Central memory CD8-positive, alpha-beta T cell (primary cell): ENCODE measurements around the gene IDUA.
"Not testable (repeated sequence)": the region's sequence is repeated elsewhere in the genome, so short reads cannot be mapped to it uniquely, and the experiment has no call there.

Source experiments
- ATAC-seq: fragments of 150-1000 bp; cut with Tn5 transposase; replicated peaks from 2 replicates; pipeline ENCODE4 v1.10.0; 2022; ENCODE audit warnings: mild to moderate bottlenecking, moderate FRiP score, moderate number of reproducible peaks; ENCODE audit not compliant: poor library complexity, severe bottlenecking; ENCODE audit errors: extremely low read depth
- DNase-seq, 2 donors: peaks; one replicate each; pipeline ENCODE4 v3.0.0; 2021; ENCODE audit warnings: low spot score in 2 of 2
- H3K27ac Mint-ChIP-seq: one replicate; pipeline ENCODE4 v1.8.0; 2022; ENCODE audit warnings: low read depth, mild to moderate bottlenecking, moderate library complexity, mixed read lengths
- H3K27me3 Mint-ChIP-seq: one replicate; pipeline ENCODE4 v1.8.0; 2022; ENCODE audit warnings: mixed read lengths
- H3K36me3 Mint-ChIP-seq: one replicate; pipeline ENCODE4 v1.8.0; 2022; ENCODE audit warnings: mild to moderate bottlenecking, moderate library complexity, mixed read lengths; ENCODE audit not compliant: insufficient read depth
- H3K4me1 Mint-ChIP-seq: one replicate; pipeline ENCODE4 v1.8.0; 2022; ENCODE audit warnings: mixed read lengths
- H3K4me3 Mint-ChIP-seq: one replicate; pipeline ENCODE4 v1.8.0; 2022; ENCODE audit warnings: mild to moderate bottlenecking, moderate library complexity, mixed read lengths
- H3K9me3 Mint-ChIP-seq: one replicate; pipeline ENCODE4 v1.8.0; 2022; ENCODE audit warnings: mixed read lengths

IDUA gene

GRCh38 chr4:990746-991367, 4.0 kb downstream of the IDUA start:
- ATAC-seq: no peak
- peaks cover 3% of the 10 kb centered on the region for H3K36me3 Mint-ChIP-seq
- H3K4me3 Mint-ChIP-seq: no peak overlapping the region
- peaks cover 5% of the 10 kb centered on the region for H3K4me1 Mint-ChIP-seq
- H3K27me3 Mint-ChIP-seq: peaks cover under 1% of the 10 kb centered on the region
- no peak overlapping the region for H3K27ac Mint-ChIP-seq
- no peaks in the 10 kb centered on the region for H3K9me3 Mint-ChIP-seq
- DNase-seq: no peak

- Mint-ChIP-seq H3K4me3 (no peak overlapping the region), H3K27me3 (peaks cover 8% of the 10 kb centered on the region), H3K9me3 (no peaks in the 10 kb centered on the region), H3K36me3 (no peaks in the 10 kb centered on the region), H3K4me1 (peaks cover under 1% of the 10 kb centered on the region), H3K27ac (no peak overlapping the region)
- no peak for DNase-seq
- no peak for ATAC-seq
Measured at GRCh38 chr4:991451-992296, 4.8 kb downstream of the IDUA start.

GRCh38 chr4:992297-993110, 5.7 kb downstream of the IDUA start:
- peaks cover 4% of the 10 kb centered on the region for H3K4me1 Mint-ChIP-seq
- no peak overlapping the region for H3K4me3 Mint-ChIP-seq
- H3K27me3 Mint-ChIP-seq: peaks cover 15% of the 10 kb centered on the region
- H3K27ac Mint-ChIP-seq: no peak overlapping the region
- DNase-seq (no peak), ATAC-seq (no peak)
- no peaks in the 10 kb centered on the region for H3K9me3 Mint-ChIP-seq
- H3K36me3 Mint-ChIP-seq: no peaks in the 10 kb centered on the region

- DNase-seq: no peak
- Mint-ChIP-seq H3K4me3 (no peak within 1 kb of the TSS), H3K27ac (no peak within 1 kb of the TSS), H3K9me3 (no peaks in the 10 kb centered on the region), H3K36me3 (no peaks in the 10 kb centered on the region), H3K4me1 (peaks cover 9% of the 10 kb centered on the region), H3K27me3 (peaks cover 22% of the 10 kb centered on the region)
- ATAC-seq: no peak
Measured at GRCh38 chr4:993111-994029, 6.5 kb downstream of the IDUA start, which contains the start of gene SLC26A1. Gene SLC26A1 (minus strand): TSS chr4:993404. CDS start chr4:991703, 1,701 bp downstream.

GRCh38 chr4:995311-996026, 8.6 kb downstream of the IDUA start:
- Mint-ChIP-seq H3K27ac (peak overlapping the region; percentile 87), H3K27me3 (peaks cover 35% of the 10 kb centered on the region), H3K4me3 (no peak overlapping the region), H3K36me3 (peaks cover 2% of the 10 kb centered on the region), H3K4me1 (peaks cover 9% of the 10 kb centered on the region), H3K9me3 (no peaks in the 10 kb centered on the region)
- DNase-seq (no peak), ATAC-seq (no peak)

- no peak overlapping the region for H3K4me3 Mint-ChIP-seq
- H3K27me3 Mint-ChIP-seq: peaks cover 35% of the 10 kb centered on the region
Measured at GRCh38 chr4:996030-996996, 9.5 kb downstream of the IDUA start.

GRCh38 chr4:996997-997374, 10.1 kb downstream of the IDUA start:
- Mint-ChIP-seq H3K27ac (no peak overlapping the region), H3K27me3 (peaks cover 35% of the 10 kb centered on the region), H3K9me3 (no peaks in the 10 kb centered on the region), H3K4me3 (no peak overlapping the region), H3K36me3 (peaks cover 2% of the 10 kb centered on the region), H3K4me1 (peaks cover 9% of the 10 kb centered on the region)
- ATAC-seq (no peak), DNase-seq (no peak)

More at GRCh38 chr4:996030-996996, 9.5 kb downstream of the IDUA start:
- H3K9me3 Mint-ChIP-seq: no peaks in the 10 kb centered on the region
- peaks cover 2% of the 10 kb centered on the region for H3K36me3 Mint-ChIP-seq
- peak overlapping the region; percentile 87 for H3K27ac Mint-ChIP-seq
- ATAC-seq (no peak), DNase-seq (no peak)
- peaks cover 9% of the 10 kb centered on the region for H3K4me1 Mint-ChIP-seq

- H3K4me3 Mint-ChIP-seq: peak overlapping the region; percentile 31
- DNase-seq (no peak), ATAC-seq (peak; percentile 43)
- H3K27ac Mint-ChIP-seq: no peak overlapping the region
- peaks cover 35% of the 10 kb centered on the region for H3K27me3 Mint-ChIP-seq
- H3K4me1 Mint-ChIP-seq: peaks cover 9% of the 10 kb centered on the region
- no peaks in the 10 kb centered on the region for H3K9me3 Mint-ChIP-seq
- peaks cover 2% of the 10 kb centered on the region for H3K36me3 Mint-ChIP-seq
Measured at GRCh38 chr4:997375-998071, 10.7 kb downstream of the IDUA start.

- H3K36me3 Mint-ChIP-seq: peaks cover 2% of the 10 kb centered on the region
- ATAC-seq (no peak), DNase-seq (no peak)
- H3K9me3 Mint-ChIP-seq: no peaks in the 10 kb centered on the region
- peaks cover 35% of the 10 kb centered on the region for H3K27me3 Mint-ChIP-seq
- H3K27ac Mint-ChIP-seq: no peak overlapping the region
- peak overlapping the region; percentile 31 for H3K4me3 Mint-ChIP-seq
- H3K4me1 Mint-ChIP-seq: peaks cover 9% of the 10 kb centered on the region
Measured at GRCh38 chr4:998096-998691, 11.3 kb downstream of the IDUA start.

- H3K9me3 Mint-ChIP-seq, H3K4me3 Mint-ChIP-seq, ATAC-seq, H3K36me3 Mint-ChIP-seq, H3K4me1 Mint-ChIP-seq, DNase-seq, H3K27ac Mint-ChIP-seq: not testable (repeated sequence)
- peaks cover 42% of the 10 kb centered on the region for H3K27me3 Mint-ChIP-seq
Measured at GRCh38 chr4:999240-999863, 12.5 kb downstream of the IDUA start.
